ENCODE results near the gene NFE2L3.

Gene NFE2L3

GRCh38 chr7:26201247-26202018 is 49.4 kb downstream of the NFE2L3 start, which contains the start of gene CBX3:
Gene CBX3 (plus strand): TSS chr7:26201745. CDS start chr7:26202999, 1,254 bp downstream.
- DNase-seq, result no peak

DNA sequence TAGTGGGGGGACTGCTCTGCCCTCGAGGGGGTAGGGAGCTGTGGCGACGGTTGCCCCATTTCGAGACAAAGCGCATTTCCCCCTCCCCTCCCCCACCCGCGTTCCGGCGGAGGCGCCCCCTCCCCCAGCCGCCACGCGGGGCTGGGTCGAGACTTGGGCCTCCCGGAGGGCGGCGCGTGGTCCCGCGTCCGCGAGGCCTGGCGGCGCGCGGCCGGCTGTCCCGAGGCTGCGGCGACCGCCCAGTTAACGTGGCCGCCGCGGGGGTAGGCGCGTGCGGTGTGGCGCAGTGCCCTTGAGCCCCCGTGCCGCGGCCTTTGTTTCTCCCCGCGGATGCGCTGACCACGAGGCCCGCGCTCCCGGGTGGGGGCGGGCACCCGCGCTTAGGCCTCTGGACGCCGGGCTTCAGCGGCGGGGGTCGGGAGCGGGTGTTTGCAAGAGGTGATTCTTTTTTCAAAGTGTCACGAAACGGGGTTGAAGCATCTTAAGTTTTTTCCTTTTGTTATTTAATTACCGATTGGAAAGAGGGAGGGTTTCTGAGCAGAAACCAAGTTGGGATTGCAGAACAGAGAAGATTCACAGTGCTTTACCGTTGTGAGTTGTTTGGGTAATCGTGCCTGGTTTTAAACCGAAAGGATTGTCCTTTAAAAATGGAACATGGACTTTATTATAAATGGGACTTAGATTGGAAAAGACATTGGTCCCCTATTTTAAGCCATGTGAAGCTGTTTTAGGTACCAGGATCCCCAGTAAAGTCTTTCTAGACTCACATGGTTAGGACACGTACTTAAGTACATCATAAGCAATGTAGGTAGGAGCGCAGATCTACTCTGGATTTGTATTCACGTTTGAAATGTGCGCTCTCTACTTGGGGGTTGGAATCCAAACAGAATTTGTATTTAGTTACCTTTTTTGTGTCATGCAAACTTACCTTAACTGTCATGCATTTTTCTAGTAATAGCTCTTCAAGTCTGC is 50.3 kb downstream of the NFE2L3 start:
- peak; percentile 38 for DNase-seq

GRCh38 chr7:26203016-26203415 is 51.0 kb downstream of the NFE2L3 start:
- DNase-seq, result no peak

DNA sequence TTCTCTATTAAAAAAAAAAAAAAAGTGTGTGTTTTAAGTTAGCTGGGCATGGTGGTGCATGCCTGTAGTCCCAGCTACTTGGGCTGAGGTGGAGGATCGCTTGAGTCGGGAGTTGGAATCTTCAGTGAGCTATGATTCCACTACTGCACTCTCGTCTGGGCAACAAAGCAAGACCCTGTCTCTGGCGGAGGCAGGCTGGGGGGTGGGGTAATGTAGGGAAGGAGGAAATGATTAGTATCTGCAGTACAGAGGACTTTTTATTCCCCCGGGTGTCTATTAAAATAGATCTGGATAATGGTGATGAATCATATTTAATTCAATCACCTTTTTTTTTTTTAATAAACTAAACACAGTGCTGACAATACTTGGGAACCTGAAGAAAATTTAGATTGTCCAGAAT is 56.0 kb downstream of the NFE2L3 start:
- DNase-seq, result no peak

- no peak for DNase-seq
Observed at GRCh38 chr7:26212921-26213718, 61.1 kb downstream of the NFE2L3 start.

DNA sequence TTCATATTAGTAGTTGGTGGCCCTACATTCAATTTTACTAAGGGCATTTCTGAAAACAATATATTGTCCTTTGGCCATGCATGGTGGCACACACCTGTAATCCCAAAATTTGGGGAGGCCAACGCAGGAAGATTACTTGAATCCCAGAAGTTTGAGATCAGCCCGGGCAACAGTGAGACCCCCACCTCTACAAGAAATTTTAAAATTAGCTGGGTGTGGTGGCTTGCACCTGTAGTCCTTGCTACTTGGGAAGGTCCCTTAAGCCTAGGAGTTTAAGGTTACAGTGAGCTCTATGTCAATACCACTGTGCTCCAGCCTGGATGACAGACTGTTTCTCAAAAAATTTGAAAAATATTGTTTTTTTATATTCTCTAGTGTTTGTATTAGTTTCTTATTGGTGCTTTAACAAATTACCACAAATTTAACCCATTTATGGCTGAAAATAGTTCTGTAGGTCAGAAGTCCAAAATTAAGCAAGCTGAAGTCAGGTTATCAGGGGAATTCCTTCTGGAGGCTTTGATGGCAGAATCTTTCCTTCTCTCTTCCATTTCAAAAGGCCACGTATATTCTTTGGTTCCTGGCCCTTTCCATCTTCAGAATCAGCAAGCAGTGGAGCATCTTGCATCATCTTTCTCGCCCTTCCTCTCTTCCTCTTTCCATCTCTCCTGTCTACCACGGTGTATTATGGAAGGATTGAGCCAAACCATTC is 62.0 kb downstream of the NFE2L3 start:
- DNase-seq, result peak; percentile 13

- DNase-seq, result no peak
Observed at GRCh38 chr7:26216049-26216448, 64.1 kb downstream of the NFE2L3 start.

DNA sequence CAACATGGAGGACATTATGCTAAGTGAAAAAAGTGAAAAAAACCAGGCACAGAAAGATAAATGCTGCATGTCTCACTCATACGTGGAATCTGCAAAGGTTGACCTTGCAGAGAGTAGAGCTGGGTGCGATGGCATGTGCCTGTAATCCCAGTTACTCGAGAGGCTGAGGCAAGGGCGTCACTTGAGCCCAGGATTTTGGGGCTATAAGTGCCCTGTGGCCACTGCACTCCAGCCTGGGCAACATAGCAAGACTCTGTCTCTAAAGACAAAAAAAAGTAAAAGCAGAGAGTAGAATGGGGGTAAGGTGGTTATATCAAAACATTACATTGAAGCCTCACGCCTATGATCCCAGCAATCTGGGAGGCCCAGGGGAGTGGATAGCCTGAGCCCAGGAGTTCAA is 72.4 kb downstream of the NFE2L3 start:
- DNase-seq, result no peak

GRCh38 chr7:26227987-26228386 is 76.0 kb downstream of the NFE2L3 start:
- DNase-seq, result no peak

- DNase-seq, result no peak
Observed at GRCh38 chr7:26233902-26234511, 82.0 kb downstream of the NFE2L3 start.

Measured in fibroblast of upper back skin (primary cell).